Measurements from ENCODE around the gene FMNL3. TPM values are rescaled to one million over a fixed set of nuclear protein-coding genes. Genes with fewer than 3 reads are reported as not detected.

The FMNL3 gene
- total RNA-seq, 1 donor from 2014 or later, result 58.4 TPM

DNA sequence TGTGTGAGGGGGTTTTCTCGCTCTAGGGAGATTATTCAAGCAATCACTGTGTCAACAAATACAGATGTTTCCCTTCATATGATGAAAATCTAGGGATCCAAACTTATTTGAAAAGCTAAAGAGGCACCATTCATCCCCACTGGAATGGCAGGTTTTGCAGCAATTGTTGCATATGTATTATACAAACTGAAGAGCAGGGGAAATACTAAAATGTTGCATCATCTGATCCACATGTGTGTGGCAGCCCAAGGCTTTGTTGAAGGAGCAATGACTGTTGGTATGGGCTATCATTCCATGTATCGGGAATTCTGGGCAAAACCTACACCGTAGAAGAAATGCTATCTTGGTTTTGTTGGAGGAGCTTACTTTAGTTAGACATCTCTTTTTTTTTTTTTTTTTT, 87.9 kb downstream of the FMNL3 start:
- H3K9me3 ChIP-seq (ENCODE audit: insufficient read depth, low read depth, low read length), result no peaks in the 10 kb centered on the region
- no peak overlapping the region for H3K27ac ChIP-seq (ENCODE audit: low read depth, low read length)
- H3K27me3 Mint-ChIP-seq (ENCODE audit: low read depth, unreplicated experiment), result peaks cover 2% of the 10 kb centered on the region
- H3K9ac ChIP-seq (ENCODE audit: low read length), result no peak overlapping the region
- no peak overlapping the region for H3K4me3 Mint-ChIP-seq (ENCODE audit: unreplicated experiment)
- H3K4me1 Mint-ChIP-seq (ENCODE audit: low read depth, unreplicated experiment), result peaks cover 9% of the 10 kb centered on the region
- H3K79me2 ChIP-seq (ENCODE audit: insufficient read depth, low read length), result no peaks in the 10 kb centered on the region
- no peak overlapping the region for H3K4me3 ChIP-seq (ENCODE audit: insufficient read depth, low read depth, low read length)
- no peak overlapping the region for H3K4me2 ChIP-seq (ENCODE audit: low read length)
- TF ChIP-seq, protein P1, sequence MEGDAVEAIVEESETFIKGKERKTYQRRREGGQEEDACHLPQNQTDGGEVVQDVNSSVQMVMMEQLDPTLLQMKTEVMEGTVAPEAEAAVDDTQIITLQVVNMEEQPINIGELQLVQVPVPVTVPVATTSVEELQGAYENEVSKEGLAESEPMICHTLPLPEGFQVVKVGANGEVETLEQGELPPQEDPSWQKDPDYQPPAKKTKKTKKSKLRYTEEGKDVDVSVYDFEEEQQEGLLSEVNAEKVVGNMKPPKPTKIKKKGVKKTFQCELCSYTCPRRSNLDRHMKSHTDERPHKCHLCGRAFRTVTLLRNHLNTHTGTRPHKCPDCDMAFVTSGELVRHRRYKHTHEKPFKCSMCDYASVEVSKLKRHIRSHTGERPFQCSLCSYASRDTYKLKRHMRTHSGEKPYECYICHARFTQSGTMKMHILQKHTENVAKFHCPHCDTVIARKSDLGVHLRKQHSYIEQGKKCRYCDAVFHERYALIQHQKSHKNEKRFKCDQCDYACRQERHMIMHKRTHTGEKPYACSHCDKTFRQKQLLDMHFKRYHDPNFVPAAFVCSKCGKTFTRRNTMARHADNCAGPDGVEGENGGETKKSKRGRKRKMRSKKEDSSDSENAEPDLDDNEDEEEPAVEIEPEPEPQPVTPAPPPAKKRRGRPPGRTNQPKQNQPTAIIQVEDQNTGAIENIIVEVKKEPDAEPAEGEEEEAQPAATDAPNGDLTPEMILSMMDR (IDR thresholded peaks at IDR 0.05; ENCODE audit: insufficient read depth, low read depth, low read length), result no peak
- no peak for TF ChIP-seq EZH2 (IDR thresholded peaks at IDR 0.05; ENCODE audit: insufficient read depth, low read length)
- peaks cover 3% of the 10 kb centered on the region for H3K27me3 ChIP-seq (ENCODE audit: insufficient read depth, low read length)
- H3K9me3 Mint-ChIP-seq (ENCODE audit: unreplicated experiment), result no peaks in the 10 kb centered on the region
- no peaks in the 10 kb centered on the region for H3K36me3 ChIP-seq (ENCODE audit: insufficient read depth, low read length)
- peaks cover 20% of the 10 kb centered on the region for H3K4me1 ChIP-seq (ENCODE audit: insufficient read depth, low read length)
- no peak for FAIRE-seq
- no peak for DNase-seq (ENCODE audit: low read depth)
- no peak overlapping the region for H2AFZ ChIP-seq (ENCODE audit: low read depth, low read length)
- no peak overlapping the region for H3K27ac Mint-ChIP-seq (ENCODE audit: unreplicated experiment)
- no peaks in the 10 kb centered on the region for H4K20me1 ChIP-seq (ENCODE audit: insufficient read depth, low read length)
- H3K36me3 Mint-ChIP-seq (ENCODE audit: low read depth, unreplicated experiment), result no peaks in the 10 kb centered on the region

DNA sequence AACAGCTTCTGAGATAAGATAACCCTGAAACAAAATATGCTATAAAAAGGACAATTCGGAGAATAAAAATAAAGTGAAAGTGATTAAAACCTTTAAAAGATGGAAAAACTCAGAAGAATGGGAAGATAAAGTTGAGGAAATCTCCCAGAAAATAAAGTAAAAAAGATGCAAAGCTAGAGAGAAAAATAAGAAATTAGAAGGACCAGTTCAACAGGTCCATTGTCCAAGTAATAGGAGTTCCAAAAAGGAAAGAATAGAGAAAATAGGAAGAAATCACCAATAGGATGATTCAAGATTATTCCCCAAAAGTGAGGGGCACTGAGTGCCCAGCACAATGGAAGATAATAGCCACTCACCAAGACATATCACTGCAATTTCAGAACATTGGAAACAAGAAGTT, 88.6 kb downstream of the FMNL3 start:
- Mint-ChIP-seq H3K27ac (ENCODE audit: unreplicated experiment) (no peak overlapping the region), H3K27me3 (ENCODE audit: low read depth, unreplicated experiment) (peaks cover 2% of the 10 kb centered on the region), H3K4me1 (ENCODE audit: low read depth, unreplicated experiment) (peaks cover 6% of the 10 kb centered on the region), H3K9me3 (ENCODE audit: unreplicated experiment) (no peaks in the 10 kb centered on the region), H3K4me3 (ENCODE audit: unreplicated experiment) (no peak overlapping the region), H3K36me3 (ENCODE audit: low read depth, unreplicated experiment) (no peaks in the 10 kb centered on the region)
- TF ChIP-seq EZH2 (IDR thresholded peaks at IDR 0.05; ENCODE audit: insufficient read depth, low read length), result no peak
- TF ChIP-seq, protein P1 (IDR thresholded peaks at IDR 0.05; ENCODE audit: insufficient read depth, low read depth, low read length), result no peak
- no peaks in the 10 kb centered on the region for H3K79me2 ChIP-seq (ENCODE audit: insufficient read depth, low read length)
- H3K4me2 ChIP-seq (ENCODE audit: low read length), result no peak overlapping the region
- H3K4me3 ChIP-seq (ENCODE audit: insufficient read depth, low read depth, low read length), result no peak overlapping the region
- H3K9me3 ChIP-seq (ENCODE audit: insufficient read depth, low read depth, low read length), result no peaks in the 10 kb centered on the region
- no peak overlapping the region for H3K9ac ChIP-seq (ENCODE audit: low read length)
- H2AFZ ChIP-seq (ENCODE audit: low read depth, low read length), result no peak overlapping the region
- FAIRE-seq (no peak), DNase-seq (ENCODE audit: low read depth) (no peak)
- H3K27ac ChIP-seq (ENCODE audit: low read depth, low read length), result no peak overlapping the region
- no peaks in the 10 kb centered on the region for H4K20me1 ChIP-seq (ENCODE audit: insufficient read depth, low read length)
- peaks cover 3% of the 10 kb centered on the region for H3K27me3 ChIP-seq (ENCODE audit: insufficient read depth, low read length)
- no peaks in the 10 kb centered on the region for H3K36me3 ChIP-seq (ENCODE audit: insufficient read depth, low read length)
- H3K4me1 ChIP-seq (ENCODE audit: insufficient read depth, low read length), result peaks cover 14% of the 10 kb centered on the region

DNA sequence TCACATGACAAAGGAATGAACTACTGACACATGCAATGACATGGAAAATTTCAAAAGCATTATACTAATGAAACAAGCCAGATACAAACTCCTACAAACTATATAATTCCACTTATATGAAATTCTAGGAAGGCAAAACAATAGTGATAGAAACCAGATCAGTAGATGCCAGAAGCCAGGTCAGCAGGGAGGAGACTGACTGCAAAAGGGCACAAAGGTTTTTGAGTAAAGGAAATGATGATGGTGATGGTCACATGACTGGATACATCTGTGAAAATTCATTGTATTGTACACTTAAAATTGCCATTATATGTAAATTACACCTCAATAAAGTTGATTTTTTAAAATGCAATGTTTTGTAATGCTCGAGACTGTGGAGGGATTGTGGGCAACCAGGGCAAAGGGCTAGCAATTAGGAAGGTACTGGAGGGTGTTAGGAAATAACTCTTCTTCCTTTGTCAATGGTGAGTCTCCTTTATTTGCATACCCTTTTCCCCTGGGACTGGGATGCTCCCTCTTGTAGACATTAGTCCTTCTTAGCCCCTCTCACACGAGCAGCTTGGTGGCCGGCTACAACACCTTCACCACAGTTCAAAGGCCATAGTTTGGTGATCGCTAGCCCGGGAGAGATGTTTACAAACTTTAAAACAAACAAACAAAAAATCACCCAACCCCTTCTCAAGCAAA, 90.5 kb downstream of the FMNL3 start:
- Histone ChIP-seq H2AFZ (ENCODE audit: low read depth, low read length) (no peak overlapping the region), H4K20me1 (ENCODE audit: insufficient read depth, low read length) (no peaks in the 10 kb centered on the region), H3K9ac (ENCODE audit: low read length) (no peak overlapping the region), H3K4me2 (ENCODE audit: low read length) (no peak overlapping the region), H3K4me1 (ENCODE audit: insufficient read depth, low read length) (peaks cover 2% of the 10 kb centered on the region), H3K27ac (ENCODE audit: low read depth, low read length) (no peak overlapping the region), H3K79me2 (ENCODE audit: insufficient read depth, low read length) (no peaks in the 10 kb centered on the region), H3K27me3 (ENCODE audit: insufficient read depth, low read length) (peaks cover 3% of the 10 kb centered on the region), H3K4me3 (ENCODE audit: insufficient read depth, low read depth, low read length) (no peak overlapping the region), H3K36me3 (ENCODE audit: insufficient read depth, low read length) (no peaks in the 10 kb centered on the region), H3K9me3 (ENCODE audit: insufficient read depth, low read depth, low read length) (no peaks in the 10 kb centered on the region)
- Mint-ChIP-seq H3K9me3 (ENCODE audit: unreplicated experiment) (no peaks in the 10 kb centered on the region), H3K27ac (ENCODE audit: unreplicated experiment) (no peak overlapping the region), H3K27me3 (ENCODE audit: low read depth, unreplicated experiment) (peaks cover 2% of the 10 kb centered on the region), H3K4me3 (ENCODE audit: unreplicated experiment) (no peak overlapping the region), H3K36me3 (ENCODE audit: low read depth, unreplicated experiment) (no peaks in the 10 kb centered on the region), H3K4me1 (ENCODE audit: low read depth, unreplicated experiment) (no peaks in the 10 kb centered on the region)
- TF ChIP-seq EZH2 (IDR thresholded peaks at IDR 0.05; ENCODE audit: insufficient read depth, low read length), result no peak
- TF ChIP-seq, protein P1 (IDR thresholded peaks at IDR 0.05; ENCODE audit: insufficient read depth, low read depth, low read length), result no peak
- no peak for DNase-seq (ENCODE audit: low read depth)
- FAIRE-seq, result no peak

Data from astrocyte (in vitro differentiated cells and primary cell).